Liver (tissue), 3 donors: Measurements from ENCODE around the gene PROB1.

Source experiments
- ATF3 ChIP-seq: IDR thresholded peaks from 2 replicates; pipeline ENCODE4 v1.6.1; 2016; ENCODE audit warnings: antibody characterized with exemption
- FOXA1 ChIP-seq: IDR thresholded peaks from 2 replicates; pipeline ENCODE4 v1.6.1; 2016; ENCODE audit warnings: antibody characterized with exemption
- GABPA ChIP-seq, 2 donors: IDR thresholded peaks in 1 of 2; conservative IDR thresholded peaks in 1 of 2; 2 replicates each; pipeline ENCODE4 v1.6.1; 2016; ENCODE audit warnings: antibody characterized with exemption in 2 of 2, mild to moderate bottlenecking in 1 of 2, moderate library complexity in 1 of 2
- HNF4A ChIP-seq, 2 donors: conservative IDR thresholded peaks; 2 replicates each; pipeline ENCODE4 v1.6.1; 2016; ENCODE audit warnings: antibody characterized with exemption in 2 of 2, mild to moderate bottlenecking in 2 of 2
- JUND ChIP-seq, 2 donors: IDR thresholded peaks; 2 replicates each; pipeline ENCODE4 v1.6.1; 2016; ENCODE audit warnings: antibody characterized with exemption in 2 of 2
- MAX ChIP-seq: IDR thresholded peaks from 2 replicates; pipeline ENCODE4 v1.6.1; 2016; ENCODE audit warnings: antibody characterized with exemption
- RAD21 ChIP-seq, 2 donors: IDR thresholded peaks; 2 replicates each; pipeline ENCODE4 v1.6.1; 2016; ENCODE audit warnings: antibody characterized with exemption in 2 of 2, mild to moderate bottlenecking in 2 of 2
- REST ChIP-seq: IDR thresholded peaks from 2 replicates; pipeline ENCODE4 v1.6.1; 2016; ENCODE audit warnings: antibody characterized with exemption, mild to moderate bottlenecking
- SP1 ChIP-seq: IDR thresholded peaks from 2 replicates; pipeline ENCODE4 v1.6.1; 2018; ENCODE audit warnings: antibody characterized with exemption, mild to moderate bottlenecking
- TAF1 ChIP-seq: conservative IDR thresholded peaks from 2 replicates; pipeline ENCODE4 v1.6.1; 2016; ENCODE audit warnings: antibody characterized with exemption, mild to moderate bottlenecking
- YY1 ChIP-seq: IDR thresholded peaks from 2 replicates; pipeline ENCODE4 v1.6.1; 2016; ENCODE audit warnings: antibody characterized with exemption, mild to moderate bottlenecking
- TF ChIP-seq, protein P1 (sequence below): fragments of 150-350 bp; IDR thresholded peaks from 2 replicates; pipeline ENCODE4 v1.5.1; 2017; ENCODE audit warnings: improper control_type of control experiment, low read depth, low read length; ENCODE audit not compliant: missing input control
- TF ChIP-seq, protein P2 (sequence below): IDR thresholded peaks from 2 replicates; pipeline ENCODE4 v1.6.1; 2016; ENCODE audit warnings: antibody characterized with exemption
- donor health status: healthy.
- donor health status: healthy.

DNA sequence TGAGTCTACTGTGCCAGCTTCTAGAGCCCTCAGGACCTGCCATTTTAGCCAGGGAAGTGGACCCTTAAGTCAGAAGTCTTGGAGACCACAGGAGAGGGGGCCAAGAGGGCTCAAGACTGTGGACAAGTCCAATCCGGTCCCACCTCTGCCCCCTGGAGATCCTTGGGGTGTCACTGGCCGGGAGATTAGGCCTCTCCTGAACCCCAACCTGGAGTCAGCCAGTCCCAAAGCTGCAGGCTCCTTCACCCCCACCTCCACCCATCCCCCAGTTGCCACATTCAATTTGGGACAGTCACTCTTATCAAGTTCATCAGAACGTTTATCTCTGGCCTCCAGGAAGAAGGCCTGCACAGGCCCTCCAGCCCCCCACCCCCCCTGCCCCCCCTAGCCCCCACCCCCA lies 12.1 kb downstream of the PROB1 start:
- no peak for TF ChIP-seq RAD21 (IDR thresholded peaks at IDR 0.05)
- TF ChIP-seq HNF4A (conservative IDR thresholded peaks at IDR 0.05) = no peak
- no peak for TF ChIP-seq REST
- TF ChIP-seq, protein P1, sequence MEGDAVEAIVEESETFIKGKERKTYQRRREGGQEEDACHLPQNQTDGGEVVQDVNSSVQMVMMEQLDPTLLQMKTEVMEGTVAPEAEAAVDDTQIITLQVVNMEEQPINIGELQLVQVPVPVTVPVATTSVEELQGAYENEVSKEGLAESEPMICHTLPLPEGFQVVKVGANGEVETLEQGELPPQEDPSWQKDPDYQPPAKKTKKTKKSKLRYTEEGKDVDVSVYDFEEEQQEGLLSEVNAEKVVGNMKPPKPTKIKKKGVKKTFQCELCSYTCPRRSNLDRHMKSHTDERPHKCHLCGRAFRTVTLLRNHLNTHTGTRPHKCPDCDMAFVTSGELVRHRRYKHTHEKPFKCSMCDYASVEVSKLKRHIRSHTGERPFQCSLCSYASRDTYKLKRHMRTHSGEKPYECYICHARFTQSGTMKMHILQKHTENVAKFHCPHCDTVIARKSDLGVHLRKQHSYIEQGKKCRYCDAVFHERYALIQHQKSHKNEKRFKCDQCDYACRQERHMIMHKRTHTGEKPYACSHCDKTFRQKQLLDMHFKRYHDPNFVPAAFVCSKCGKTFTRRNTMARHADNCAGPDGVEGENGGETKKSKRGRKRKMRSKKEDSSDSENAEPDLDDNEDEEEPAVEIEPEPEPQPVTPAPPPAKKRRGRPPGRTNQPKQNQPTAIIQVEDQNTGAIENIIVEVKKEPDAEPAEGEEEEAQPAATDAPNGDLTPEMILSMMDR = no peak
- no peak for TF ChIP-seq FOXA1
- TF ChIP-seq JUND (IDR thresholded peaks at IDR 0.05) = no peak
- TF ChIP-seq TAF1 = no peak
- TF ChIP-seq ATF3 = no peak
- no peak for TF ChIP-seq GABPA (IDR thresholded peaks at IDR 0.05 in 1 of 2, conservative IDR thresholded peaks at IDR 0.05 in 1 of 2)
- TF ChIP-seq MAX = no peak
- TF ChIP-seq, protein P2, sequence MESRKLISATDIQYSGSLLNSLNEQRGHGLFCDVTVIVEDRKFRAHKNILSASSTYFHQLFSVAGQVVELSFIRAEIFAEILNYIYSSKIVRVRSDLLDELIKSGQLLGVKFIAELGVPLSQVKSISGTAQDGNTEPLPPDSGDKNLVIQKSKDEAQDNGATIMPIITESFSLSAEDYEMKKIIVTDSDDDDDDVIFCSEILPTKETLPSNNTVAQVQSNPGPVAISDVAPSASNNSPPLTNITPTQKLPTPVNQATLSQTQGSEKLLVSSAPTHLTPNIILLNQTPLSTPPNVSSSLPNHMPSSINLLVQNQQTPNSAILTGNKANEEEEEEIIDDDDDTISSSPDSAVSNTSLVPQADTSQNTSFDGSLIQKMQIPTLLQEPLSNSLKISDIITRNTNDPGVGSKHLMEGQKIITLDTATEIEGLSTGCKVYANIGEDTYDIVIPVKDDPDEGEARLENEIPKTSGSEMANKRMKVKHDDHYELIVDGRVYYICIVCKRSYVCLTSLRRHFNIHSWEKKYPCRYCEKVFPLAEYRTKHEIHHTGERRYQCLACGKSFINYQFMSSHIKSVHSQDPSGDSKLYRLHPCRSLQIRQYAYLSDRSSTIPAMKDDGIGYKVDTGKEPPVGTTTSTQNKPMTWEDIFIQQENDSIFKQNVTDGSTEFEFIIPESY = no peak
- TF ChIP-seq SP1 = no peak
- TF ChIP-seq YY1 = no peak
